CD4-positive, alpha-beta T cell (primary cell): ENCODE results near the gene EFNB2. TPM values are rescaled to one million over a fixed set of nuclear protein-coding genes. Genes with fewer than 3 reads are reported as not detected.

Source experiments
- ATAC-seq: fragments of 200-7000 bp; cut with Tn5 transposase; one replicate; pipeline ENCODE4 v1.10.0; 2022; ENCODE audit warnings: mild to moderate bottlenecking; ENCODE audit not compliant: poor library complexity
- CTCF ChIA-PET: fragments of 350-600 bp; sonication (Branson Sonifier 250); formaldehyde crosslinking; loops from one replicate; lab custom pipeline; 2021; ENCODE audit warnings: antibody characterized with exemption, inconsistent platforms; lab: Charles Lee
- POLR2A ChIA-PET: fragments of 350-600 bp; sonication (Branson Sonifier 250); formaldehyde crosslinking; loops from one replicate; lab custom pipeline; 2021; ENCODE audit warnings: antibody characterized with exemption, inconsistent platforms; lab: Charles Lee
- DNase-seq, 14 experiments: peaks; one replicate each; pipeline ENCODE4 v3.0.0-alpha.2; 2013 to 2020; ENCODE audit warnings: mixed read lengths in 2 of 14
- H3K27ac ChIP-seq, 2 donors: one replicate each; pipeline versions ENCODE4 v1.5.1 to v1.7.0; 2013; ENCODE audit warnings: low read length in 2 of 2, low read depth in 1 of 2, mild to moderate bottlenecking in 1 of 2
- H3K27me3 ChIP-seq, 2 experiments: 1 replicate in 1 of 2; 2 replicates in 1 of 2; pipeline versions ENCODE4 v1.6.1 to v1.7.0; 2013; ENCODE audit warnings: low read length in 2 of 2, control low read depth in 1 of 2, mild to moderate bottlenecking in 1 of 2, moderate library complexity in 1 of 2; ENCODE audit not compliant: insufficient read depth in 2 of 2, control insufficient read depth in 1 of 2
- H3K36me3 ChIP-seq: one replicate; pipeline ENCODE4 v1.6.1; 2013; ENCODE audit warnings: low read length, control low read depth; ENCODE audit not compliant: insufficient read depth
- H3K4me1 ChIP-seq: one replicate; pipeline ENCODE4 v1.6.1; 2013; ENCODE audit warnings: low read length, control low read depth; ENCODE audit not compliant: insufficient read depth
- H3K4me3 ChIP-seq: one replicate; pipeline ENCODE4 v1.5.1; 2013; ENCODE audit warnings: mild to moderate bottlenecking, low read length, moderate library complexity
- H3K9me3 ChIP-seq, 2 experiments: 1 replicate in 1 of 2; 2 replicates in 1 of 2; pipeline versions ENCODE4 v1.6.1 to v1.7.0; 2013; ENCODE audit warnings: low read length in 2 of 2, mild to moderate bottlenecking in 2 of 2, control low read depth in 1 of 2, moderate library complexity in 1 of 2; ENCODE audit not compliant: control insufficient read depth in 1 of 2, insufficient read depth in 1 of 2
- H3K27ac Mint-ChIP-seq: one replicate; pipeline ENCODE4 v1.8.0; 2020; ENCODE audit warnings: mixed read lengths
- H3K27me3 Mint-ChIP-seq: one replicate; pipeline ENCODE4 v1.8.0; 2021; ENCODE audit warnings: mixed read lengths
- H3K36me3 Mint-ChIP-seq: one replicate; pipeline ENCODE4 v1.8.0; 2021; ENCODE audit warnings: low read depth, mixed read lengths
- H3K4me1 Mint-ChIP-seq: one replicate; pipeline ENCODE4 v1.8.0; 2021; ENCODE audit warnings: low read depth, mixed read lengths
- H3K4me3 Mint-ChIP-seq: one replicate; pipeline ENCODE4 v1.8.0; 2020; ENCODE audit warnings: mild to moderate bottlenecking, mixed read lengths
- H3K9me3 Mint-ChIP-seq: one replicate; pipeline ENCODE4 v1.8.0; 2020; ENCODE audit warnings: mixed read lengths
- CTCF ChIP-seq: fragments of 200-600 bp; IDR thresholded peaks from one replicate; pipeline ENCODE4 v1.8.0; 2022; ENCODE audit warnings: antibody characterized with exemption, mild to moderate bottlenecking
- intact Hi-C, 2 experiments: fragments of 100-400 bp; cut with DNase I in 1 of 2; cut with micrococcal nuclease in 1 of 2; formaldehyde crosslinking; loops; one replicate each; pipeline versions ENCODE4 v1.15.1 to v1.9.0; 2023 to 2025; cut with DNase I, micrococcal nuclease
- total RNA-seq, 174 experiments: library from RNA in 2 of 174; stranded (reverse) in 2 of 174; gene quantifications; one replicate each; pipeline ENCODE4 v1.2.3 and lab custom pipeline; 2021 to 2026

Gene EFNB2
- total RNA-seq, 2 experiments from 2014 or later = 0.20 to 0.36 TPM

- H3K36me3 Mint-ChIP-seq = no peaks in the 10 kb centered on the region
- no peaks in the 10 kb centered on the region for H3K36me3 ChIP-seq
- H3K27ac ChIP-seq = no peak overlapping the region
- no peaks in the 10 kb centered on the region for H3K4me1 Mint-ChIP-seq
- CTCF ChIA-PET = no interaction called here
- POLR2A ChIA-PET = no interaction called here
- no peak overlapping the region for H3K4me3 Mint-ChIP-seq
- no peaks in the 10 kb centered on the region for H3K9me3 Mint-ChIP-seq
- no peak overlapping the region for H3K27ac Mint-ChIP-seq
- DNase-seq (no peak), ATAC-seq (no peak)
- peaks cover 0 to 4% of the 10 kb centered on the region in 2 experiments for H3K27me3 ChIP-seq
- H3K4me1 ChIP-seq = no peaks in the 10 kb centered on the region
- intact Hi-C loops = no loop called here
- no peak for TF ChIP-seq CTCF
- H3K27me3 Mint-ChIP-seq = peaks cover 16% of the 10 kb centered on the region
- H3K4me3 ChIP-seq = no peak overlapping the region
- H3K9me3 ChIP-seq = peaks cover 0 to 3% of the 10 kb centered on the region in 2 experiments
These were observed 68.6 kb downstream of the EFNB2 start for GRCh38 chr13:106466691-106467426.

DNA sequence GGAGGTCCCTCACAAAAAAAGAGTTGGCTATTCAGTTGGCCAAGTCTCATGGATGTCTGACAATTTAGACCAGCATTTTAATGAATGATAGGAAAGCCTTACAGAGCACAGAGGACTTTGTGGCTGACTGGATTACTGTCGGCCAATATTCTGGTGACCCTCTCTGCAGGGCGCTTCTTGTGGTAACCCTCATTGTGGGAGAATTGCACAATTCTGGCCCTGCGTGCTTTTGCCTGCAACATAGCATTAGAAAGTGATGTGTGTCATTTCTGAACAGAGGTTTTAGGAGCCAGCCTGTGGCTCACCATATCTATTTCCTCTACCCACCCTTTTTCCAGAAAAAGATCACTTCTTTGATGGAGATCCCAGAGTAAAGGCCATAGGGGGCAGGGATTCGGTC, 71.4 kb downstream of the EFNB2 start:
- Histone ChIP-seq H3K4me1 (no peaks in the 10 kb centered on the region), H3K27me3 (peaks cover 3 to 4% of the 10 kb centered on the region in 2 experiments), H3K36me3 (no peaks in the 10 kb centered on the region), H3K27ac (no peak overlapping the region), H3K4me3 (no peak overlapping the region), H3K9me3 (peaks cover 0 to 3% of the 10 kb centered on the region in 2 experiments)
- no peak for TF ChIP-seq CTCF
- Mint-ChIP-seq H3K36me3 (no peaks in the 10 kb centered on the region), H3K27me3 (peaks cover 19% of the 10 kb centered on the region), H3K4me1 (no peaks in the 10 kb centered on the region), H3K4me3 (no peak overlapping the region), H3K9me3 (no peaks in the 10 kb centered on the region), H3K27ac (no peak overlapping the region)
- POLR2A ChIA-PET = no interaction called here
- CTCF ChIA-PET = no interaction called here
- no peak for ATAC-seq
- no peak for DNase-seq
- intact Hi-C loops = no loop called here

GRCh38 chr13:106462710-106463109, 72.8 kb downstream of the EFNB2 start:
- H3K27ac Mint-ChIP-seq = no peak overlapping the region
- no peak overlapping the region for H3K4me3 Mint-ChIP-seq
- ChIA-PET POLR2A (no interaction called here), CTCF (no interaction called here)
- no peaks in the 10 kb centered on the region for H3K9me3 Mint-ChIP-seq
- peaks cover 3 to 9% of the 10 kb centered on the region in 2 experiments for H3K27me3 ChIP-seq
- no peak overlapping the region for H3K27ac ChIP-seq
- H3K4me3 ChIP-seq = no peak overlapping the region
- H3K9me3 ChIP-seq = peaks cover 0 to 3% of the 10 kb centered on the region in 2 experiments
- no peaks in the 10 kb centered on the region for H3K4me1 Mint-ChIP-seq
- ATAC-seq (no peak), DNase-seq (no peak)
- H3K36me3 Mint-ChIP-seq = no peaks in the 10 kb centered on the region
- peaks cover 24% of the 10 kb centered on the region for H3K27me3 Mint-ChIP-seq
- H3K4me1 ChIP-seq = no peaks in the 10 kb centered on the region
- H3K36me3 ChIP-seq = no peaks in the 10 kb centered on the region
- intact Hi-C loops = no loop called here
- no peak for TF ChIP-seq CTCF
